ENCODE data around the gene CLDND2.

Gene CLDND2

DNA sequence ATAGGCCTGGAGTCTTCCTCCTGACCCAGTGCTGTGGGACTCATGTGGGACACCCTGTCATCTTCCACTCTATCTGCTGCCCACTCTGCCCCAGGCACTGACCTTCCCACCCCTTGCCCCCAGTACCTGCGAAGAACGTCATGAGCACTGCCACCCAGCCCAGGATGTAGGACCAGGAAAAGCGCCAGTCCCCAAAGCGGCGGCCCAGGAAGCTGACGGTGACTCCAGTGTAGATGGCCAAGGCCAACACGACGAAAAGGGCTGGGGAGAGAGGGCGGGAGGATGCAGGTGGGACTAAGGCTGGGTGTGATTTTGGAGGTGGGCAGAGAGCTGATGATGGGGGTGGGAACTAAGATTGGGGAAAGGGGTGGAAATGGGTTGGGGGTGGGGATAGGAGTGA, 11.6 kb upstream of the CLDND2 start:
- DNase-seq = no peak

DNA sequence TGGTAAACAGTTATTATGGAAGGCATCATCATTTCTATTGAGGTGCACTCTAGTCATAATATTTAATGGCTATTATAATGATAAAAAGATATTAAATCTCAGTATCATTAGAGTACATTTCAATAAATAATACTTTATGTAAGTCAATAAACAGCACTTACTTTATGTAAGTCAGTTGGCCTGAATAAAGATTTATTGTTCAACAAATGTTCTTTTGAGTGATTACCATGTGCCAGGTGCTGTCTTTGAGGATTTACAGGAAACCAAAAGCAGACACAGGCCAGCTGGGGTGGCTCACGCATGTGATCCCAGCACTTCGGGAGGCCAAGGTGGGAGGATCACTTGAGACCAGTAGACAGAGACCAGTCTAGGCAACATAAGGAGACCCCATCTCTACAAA, 8.6 kb upstream of the CLDND2 start:
- no peak for DNase-seq

- DNase-seq = no peak
These were observed 6.9 kb upstream of the CLDND2 start for GRCh38 chr19:51375504-51376221.

DNA sequence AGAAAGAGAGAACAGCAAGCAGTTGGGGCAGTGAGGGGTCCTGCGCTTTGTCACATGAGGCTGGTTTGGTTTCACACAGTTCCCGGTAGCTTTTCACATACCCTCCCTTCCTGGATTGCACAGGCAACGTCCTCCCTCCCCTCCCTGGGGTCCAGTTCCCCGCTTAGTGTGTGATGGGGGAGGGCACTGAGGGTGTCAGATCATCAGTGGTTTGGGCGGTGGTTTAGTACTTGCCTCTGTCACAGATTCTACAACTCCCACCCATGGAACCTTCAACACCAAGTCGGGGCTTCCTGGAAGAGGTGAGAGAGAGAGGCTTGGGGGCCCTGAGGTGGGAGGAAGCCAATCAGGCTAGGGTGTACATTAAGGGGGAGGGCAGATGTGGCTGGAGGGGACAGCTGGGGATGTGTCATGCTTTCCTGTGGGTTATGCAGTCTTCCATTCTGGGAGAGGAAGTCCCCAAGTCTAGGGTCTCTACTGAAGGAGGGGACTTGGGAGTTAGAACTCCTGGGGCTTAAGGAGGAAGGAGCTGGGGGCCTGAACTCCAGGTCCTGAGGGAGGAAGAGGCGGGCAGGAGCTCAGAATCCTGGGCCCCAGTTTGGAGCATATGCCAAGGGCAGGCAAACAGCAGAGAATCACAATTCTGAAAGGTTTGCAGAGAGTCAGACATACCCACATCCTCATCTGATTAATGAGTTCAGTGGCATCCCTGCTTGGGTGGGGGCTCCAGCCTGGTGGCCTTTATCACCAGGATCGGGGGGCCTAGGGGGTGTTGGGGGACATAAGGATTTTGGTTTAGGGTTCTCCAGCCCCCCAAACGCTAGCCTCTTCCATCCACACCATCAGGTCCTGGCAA, 4.1 kb upstream of the CLDND2 start, which contains the start of gene NKG7:
TSS of gene NKG7 (minus strand) at position 6 of the 856 bp plus-strand sequence. CDS start 119 bp downstream, outside the sequence.
- peak; percentile 70 to 79 for DNase-seq

DNA sequence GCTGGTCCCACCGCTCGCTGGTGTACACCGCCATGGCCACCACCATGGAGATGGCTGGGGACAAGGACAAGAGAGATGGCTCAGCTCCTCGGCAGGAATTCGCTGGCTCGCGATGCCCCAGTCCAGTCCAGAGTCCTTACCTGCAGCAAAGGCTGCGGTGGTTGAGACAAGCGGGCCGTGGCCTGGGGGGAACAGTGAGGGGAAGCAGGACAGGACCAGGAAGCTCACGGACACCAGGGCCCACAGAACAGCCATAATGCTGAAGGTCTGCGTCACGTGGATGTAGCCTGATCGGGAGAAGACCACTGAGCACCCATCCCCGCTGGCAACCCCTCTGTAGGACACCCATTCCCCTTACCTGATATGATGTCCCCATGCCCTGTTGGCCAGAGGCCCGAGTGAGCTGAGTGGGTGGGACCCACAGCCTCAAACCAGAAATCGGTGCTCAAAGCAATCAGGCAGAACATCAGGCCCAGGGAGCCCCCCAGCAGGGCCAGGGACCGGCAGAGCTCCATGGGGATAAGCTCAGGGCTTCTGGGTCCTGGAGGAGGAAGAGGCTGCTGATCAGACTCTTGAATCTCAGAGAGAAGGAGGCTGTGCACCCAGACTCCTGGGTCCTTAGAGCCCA, 3.3 kb upstream of the CLDND2 start:
- no peak for DNase-seq

DNA sequence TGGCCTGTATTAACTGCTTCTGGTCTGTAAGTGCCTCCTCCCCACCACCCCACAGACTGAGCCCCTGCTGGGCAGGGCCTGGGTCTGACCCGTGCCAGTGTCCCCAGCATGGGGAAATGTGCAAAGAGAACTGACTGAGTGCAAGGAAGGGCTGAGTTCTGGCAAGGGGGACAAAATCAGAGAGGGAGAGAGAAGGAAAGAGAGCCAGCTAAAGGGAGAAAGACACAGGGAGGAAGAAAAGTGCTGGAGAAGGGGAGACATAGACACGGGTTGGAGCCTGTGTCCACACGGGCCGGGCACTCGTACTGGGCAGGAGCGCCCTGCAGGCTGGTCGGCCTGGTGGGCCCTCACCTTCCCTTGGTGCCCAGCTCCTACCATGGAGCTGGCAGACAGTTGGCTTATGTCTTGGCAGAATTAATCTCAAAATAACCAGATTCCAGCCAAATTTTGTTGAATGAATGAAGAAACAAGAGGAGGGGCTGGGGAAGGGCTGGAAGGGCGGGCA, 2.4 kb upstream of the CLDND2 start:
- DNase-seq = no peak

DNA sequence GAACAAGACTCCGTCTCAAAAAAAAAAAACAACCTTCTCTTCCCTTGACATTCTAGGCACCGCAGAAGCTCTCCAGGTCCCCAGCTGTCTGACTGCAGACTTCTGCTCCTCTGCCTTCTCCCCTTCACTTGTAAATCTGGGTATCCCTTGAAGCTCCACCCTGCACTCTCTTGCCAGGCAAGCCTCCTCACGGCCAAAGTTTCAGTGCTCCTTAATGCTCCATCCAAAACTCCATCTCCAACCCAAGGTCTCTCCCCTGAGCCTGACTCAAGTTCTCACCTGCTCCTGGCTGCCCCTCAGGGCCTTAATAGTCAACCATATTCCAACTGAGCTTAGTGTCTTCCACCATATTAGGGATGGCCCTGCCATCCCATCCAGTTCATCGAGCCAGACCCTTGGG, 1.4 kb upstream of the CLDND2 start:
- no peak for DNase-seq

DNA sequence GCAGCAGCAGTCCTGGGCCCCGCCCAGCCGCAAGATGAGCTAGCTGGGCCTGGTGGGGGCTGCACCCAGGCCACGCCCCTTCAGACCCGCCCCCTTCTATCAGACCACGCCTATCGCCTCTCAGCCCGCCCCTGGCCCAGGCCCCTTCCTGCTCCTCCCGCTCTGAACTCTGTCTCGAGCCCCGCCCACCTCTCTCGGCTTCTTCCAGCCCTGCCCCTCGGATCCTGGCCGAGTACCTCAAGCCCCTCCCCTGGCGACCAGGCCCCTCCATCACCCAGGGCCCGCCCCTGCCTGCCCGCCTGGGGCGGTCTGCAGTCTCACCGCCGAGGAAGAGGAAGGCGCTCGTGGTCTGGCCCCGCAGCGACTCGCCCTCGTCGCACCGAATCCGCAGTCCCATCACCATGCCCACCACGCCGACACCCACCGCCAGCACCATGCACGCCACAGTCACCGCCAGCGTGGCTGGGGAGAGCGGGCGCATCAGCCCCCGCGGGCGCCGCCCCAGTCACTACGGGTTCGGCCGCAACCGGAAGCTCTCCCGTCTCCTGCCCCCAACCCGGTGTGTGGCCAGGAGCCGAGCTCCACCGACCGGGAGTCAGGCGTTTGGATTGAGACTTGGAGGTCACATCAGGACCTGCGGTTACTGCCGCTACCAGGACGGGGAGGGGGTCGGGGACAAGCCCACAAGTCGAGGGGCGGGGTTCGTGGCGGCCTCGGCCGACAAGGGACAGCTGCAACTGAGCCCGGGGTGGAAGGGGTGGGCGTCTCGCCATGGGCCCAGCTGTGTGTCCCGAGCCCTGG, 1.0 kb downstream of the CLDND2 start:
- peak; percentile 97 for DNase-seq

DNA sequence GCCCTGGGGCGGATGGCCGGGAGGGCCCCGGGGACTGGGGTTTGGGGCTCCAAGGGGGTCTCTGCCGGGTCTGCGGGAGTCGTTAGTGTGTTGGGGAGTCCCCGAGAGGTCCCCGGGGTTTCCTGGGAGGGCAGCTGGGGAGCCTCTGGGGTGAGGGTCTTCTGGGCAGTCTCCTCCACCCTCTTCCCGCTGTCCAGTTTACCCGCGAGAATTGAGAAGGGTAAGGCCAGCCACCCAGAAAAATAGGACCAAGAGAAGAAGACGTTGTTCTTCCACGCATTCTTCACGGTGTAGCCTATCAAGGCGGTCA, 1.6 kb downstream of the CLDND2 start:
- peak in 1 of 2 donors; percentile 29 for DNase-seq

GRCh38 chr19:51366389-51367254, 2.2 kb downstream of the CLDND2 start:
- peak; percentile 93 to 94 for DNase-seq

DNA sequence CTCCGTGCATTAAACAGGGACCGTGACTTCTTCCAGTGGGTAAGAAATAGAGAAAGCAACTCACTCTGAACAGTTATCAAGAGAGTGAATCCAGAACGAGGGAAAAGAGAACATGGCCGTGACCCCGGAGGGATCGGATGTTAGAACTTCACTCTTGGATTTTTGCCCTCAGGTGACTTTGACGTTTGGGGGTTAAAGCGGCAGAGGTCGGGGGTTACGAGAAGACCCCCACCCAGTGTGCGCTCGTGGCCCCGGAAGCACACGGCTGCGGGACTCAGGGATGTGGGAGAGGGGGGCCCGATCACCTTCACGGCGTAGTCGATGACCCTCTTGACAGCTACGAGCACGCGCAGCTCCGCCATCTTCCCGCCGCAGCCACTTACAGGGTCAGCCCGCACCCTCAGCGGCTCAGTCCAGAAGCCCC, 2.8 kb downstream of the CLDND2 start, which contains the start of gene ETFB:
TSS of gene ETFB (minus strand) at position 424 of the 424 bp plus-strand sequence. CDS start at position 362, 62 bp downstream.
- DNase-seq = no peak

- no peak for DNase-seq
These were observed 3.4 kb downstream of the CLDND2 start for GRCh38 chr19:51365211-51365964.

DNA sequence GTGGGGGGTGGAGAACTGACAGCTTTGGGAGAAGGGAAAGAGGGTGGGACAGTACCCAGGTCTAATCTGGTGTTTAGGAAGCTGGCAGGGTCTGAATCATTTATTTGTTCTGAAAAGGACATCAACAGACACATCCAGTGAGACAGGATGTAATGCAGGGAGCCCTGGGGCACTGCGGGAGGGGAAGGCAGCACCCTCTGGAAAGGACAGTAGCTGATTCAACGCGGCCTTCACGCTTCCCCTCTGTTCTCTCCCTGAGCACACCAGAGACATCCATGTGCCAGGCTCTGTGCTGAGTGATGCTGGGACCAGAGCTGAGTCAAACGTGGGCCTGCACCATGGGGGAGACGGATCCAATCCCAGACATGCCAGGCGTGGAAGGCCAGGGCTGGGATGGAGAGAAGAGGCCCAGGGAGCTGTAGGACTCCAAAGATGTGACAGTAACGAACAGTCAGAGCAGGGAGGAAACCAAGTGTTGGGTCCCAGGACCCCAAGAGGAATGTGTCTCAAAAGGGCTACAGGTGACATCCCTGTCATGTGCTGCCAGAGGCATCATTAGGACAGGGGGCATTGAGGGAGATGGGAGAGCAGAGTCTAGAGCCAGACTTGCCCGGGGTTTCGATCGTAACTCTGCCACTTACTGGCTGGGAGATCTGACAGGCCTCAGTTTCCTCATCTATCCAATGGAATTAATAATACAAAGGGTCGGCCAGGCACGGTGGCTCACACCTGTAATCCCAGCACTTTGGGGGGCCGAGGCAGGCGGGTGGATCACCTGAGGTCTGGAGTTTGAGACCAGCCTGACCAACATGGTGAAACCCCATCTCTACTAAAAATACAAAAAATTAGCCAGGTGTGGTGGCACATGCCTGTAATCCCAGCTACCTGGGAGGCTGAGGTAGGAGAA, 4.3 kb downstream of the CLDND2 start:
- no peak for DNase-seq

DNA sequence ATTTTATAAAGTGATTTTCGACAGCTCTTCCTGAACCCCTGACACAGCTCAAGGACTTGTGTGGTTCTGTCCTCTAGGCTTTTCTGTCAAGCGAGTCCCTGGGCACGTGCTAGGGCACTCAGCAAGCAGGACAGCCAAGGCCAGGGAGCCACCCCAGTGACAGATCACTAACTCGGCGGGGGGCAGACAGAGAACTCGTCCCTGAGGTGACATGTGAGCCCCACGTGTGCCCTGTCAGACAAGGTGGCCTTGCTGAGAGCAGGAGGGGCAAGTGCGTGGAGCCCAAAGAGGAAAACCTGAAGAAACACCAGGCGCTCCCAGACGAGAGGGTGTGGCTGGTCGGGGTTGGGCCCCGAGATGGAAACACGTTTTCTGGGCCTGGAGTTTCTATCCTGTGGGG, 7.6 kb downstream of the CLDND2 start:
- no peak for DNase-seq

DNA sequence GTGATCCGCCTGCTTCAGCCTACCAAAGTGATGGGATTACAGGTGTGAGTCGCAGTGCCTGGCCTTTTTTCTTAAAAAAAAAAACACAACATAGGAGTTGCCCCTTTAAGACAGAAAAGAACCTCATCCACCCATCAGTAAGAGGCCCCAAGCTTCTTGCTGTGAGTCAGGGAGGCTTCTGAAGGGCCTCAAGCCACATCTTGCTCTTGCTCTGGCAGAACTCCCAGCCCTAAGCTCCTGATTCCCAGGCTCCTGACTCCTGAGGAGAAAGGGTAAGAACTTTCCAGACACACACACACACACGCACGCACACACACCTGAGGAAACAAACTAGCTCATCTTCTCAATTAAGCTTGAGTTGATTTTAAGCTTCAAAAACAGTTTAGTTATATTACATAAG, 9.5 kb downstream of the CLDND2 start:
- no peak for DNase-seq

- no peak for DNase-seq
These were observed 10.9 kb downstream of the CLDND2 start for GRCh38 chr19:51357952-51358351.

DNA sequence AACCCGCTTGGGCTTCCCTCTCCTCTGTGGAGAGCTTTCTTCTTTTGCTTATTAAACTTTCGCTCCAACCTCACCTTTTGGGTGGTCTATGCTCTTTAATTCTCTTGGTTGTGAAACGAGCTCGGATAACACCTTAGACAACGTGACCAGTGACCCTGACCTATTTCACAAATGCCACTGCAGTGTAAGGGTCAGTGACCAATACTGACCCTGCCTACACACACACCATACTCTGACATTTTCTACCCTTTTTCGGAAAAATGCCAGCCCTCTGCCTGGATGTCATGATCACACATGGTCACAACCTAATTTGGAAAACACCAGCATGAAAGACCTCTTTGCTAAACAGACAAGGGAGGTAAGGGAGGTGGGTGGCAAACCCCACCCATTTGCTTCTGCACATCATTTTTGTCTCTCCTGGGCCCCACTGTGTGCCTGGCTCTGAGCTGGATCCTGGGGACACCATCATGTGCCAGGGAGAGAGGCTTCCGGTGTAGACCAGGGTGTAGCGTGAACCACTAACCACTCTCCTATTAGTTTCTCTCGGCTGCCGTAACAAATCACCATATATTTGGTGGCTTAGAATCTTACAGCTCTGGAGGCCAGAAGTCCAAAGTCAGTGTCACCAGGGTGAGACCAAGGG, 12.5 kb downstream of the CLDND2 start:
- no peak for DNase-seq

GRCh38 chr19:51354742-51355148, 14.1 kb downstream of the CLDND2 start:
- no peak for DNase-seq

DNA sequence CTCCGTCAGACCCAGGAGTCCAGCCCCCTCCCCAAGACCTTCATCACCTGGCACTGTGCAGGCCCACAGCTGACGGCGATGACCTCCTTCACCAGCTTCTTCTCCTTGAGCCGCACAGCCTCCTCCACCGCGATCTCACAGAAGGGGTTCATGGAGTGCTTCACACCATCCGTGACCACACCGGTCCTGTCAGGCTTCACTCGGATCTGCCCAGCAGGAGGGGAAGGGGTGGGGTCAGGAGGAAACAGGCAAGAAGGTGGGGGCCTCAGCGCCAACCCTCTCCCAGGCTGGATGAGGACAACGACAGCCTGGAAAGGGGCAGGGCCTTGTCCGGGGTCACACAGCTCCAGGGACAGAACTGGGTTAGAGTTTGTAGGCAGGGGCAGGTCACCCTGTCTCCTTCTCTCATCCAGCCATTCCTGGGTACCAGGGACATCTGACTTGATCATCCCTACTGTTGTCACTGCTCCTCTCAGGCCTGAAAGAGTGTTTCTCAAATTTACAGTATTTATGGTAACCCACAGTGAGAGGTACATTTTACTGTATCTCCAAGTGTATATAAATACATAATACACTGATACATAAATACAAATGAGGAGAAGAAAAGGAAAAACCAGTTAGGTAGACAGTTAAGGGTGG, 14.6 kb downstream of the CLDND2 start:
- DNase-seq = no peak

All from activated CD4-positive, alpha-beta T cell treated with anti-CD3 and anti-CD28 coated beads for 4 hours (primary cell).